Parathyroid adenoma (tissue), 2 donors: ENCODE data around the gene HNMT.

Source experiments
- H2AFZ ChIP-seq: fragments of 300-600 bp; sonication (generic); one replicate; pipeline ENCODE4 v1.7.0; 2017; ENCODE audit warnings: antibody characterized with exemption, mild to moderate bottlenecking
- H3K27ac ChIP-seq: fragments of 300-600 bp; sonication (generic); one replicate; pipeline ENCODE4 v1.7.0; 2017
- H3K27me3 ChIP-seq: fragments of 300-600 bp; sonication (generic); one replicate; pipeline ENCODE4 v1.7.0; 2017; ENCODE audit warnings: low read length; ENCODE audit not compliant: control insufficient read depth, insufficient read depth
- H3K36me3 ChIP-seq: fragments of 300-600 bp; sonication (generic); one replicate; pipeline ENCODE4 v1.7.0; 2017; ENCODE audit warnings: low read length; ENCODE audit not compliant: control insufficient read depth, insufficient read depth
- H3K4me1 ChIP-seq: fragments of 300-600 bp; sonication (generic); one replicate; pipeline ENCODE4 v1.7.0; 2017; ENCODE audit warnings: control low read depth
- H3K4me2 ChIP-seq: fragments of 300-600 bp; sonication (generic); one replicate; pipeline ENCODE4 v1.7.0; 2017; ENCODE audit warnings: low read length
- H3K4me3 ChIP-seq: fragments of 300-600 bp; sonication (generic); one replicate; pipeline ENCODE4 v1.7.0; 2017; ENCODE audit warnings: low read depth, low read length
- H3K79me2 ChIP-seq: fragments of 300-600 bp; sonication (generic); one replicate; pipeline ENCODE4 v1.7.0; 2017; ENCODE audit warnings: control low read depth
- H3K9ac ChIP-seq: fragments of 300-600 bp; sonication (generic); one replicate; pipeline ENCODE4 v1.7.0; 2017; ENCODE audit warnings: mild to moderate bottlenecking
- H3K9me3 ChIP-seq: fragments of 300-600 bp; sonication (generic); one replicate; pipeline ENCODE4 v1.7.0; 2017; ENCODE audit warnings: low read length; ENCODE audit not compliant: control insufficient read depth
- CTCF ChIP-seq: fragments of 300-600 bp; sonication (generic); IDR thresholded peaks from one replicate; pipeline ENCODE4 v1.7.0; 2017; ENCODE audit warnings: antibody characterized with exemption, mild to moderate bottlenecking
- donor health status: primary hyperparathyroidism.

Gene HNMT

GRCh38 chr2:137945229-137945628, 19.0 kb upstream of the HNMT start:
- H3K27me3 ChIP-seq, result no peaks in the 10 kb centered on the region
- H3K4me3 ChIP-seq, result no peak overlapping the region
- no peaks in the 10 kb centered on the region for H3K9me3 ChIP-seq
- no peaks in the 10 kb centered on the region for H3K36me3 ChIP-seq
- H3K79me2 ChIP-seq, result no peaks in the 10 kb centered on the region
- H3K9ac ChIP-seq, result no peak overlapping the region
- TF ChIP-seq CTCF, result no peak
- no peak overlapping the region for H2AFZ ChIP-seq
- no peak overlapping the region for H3K4me2 ChIP-seq
- no peak overlapping the region for H3K27ac ChIP-seq
- H3K4me1 ChIP-seq, result no peaks in the 10 kb centered on the region

GRCh38 chr2:137946227-137946626, 18.0 kb upstream of the HNMT start:
- Histone ChIP-seq H3K79me2 (no peaks in the 10 kb centered on the region), H3K9ac (no peak overlapping the region), H2AFZ (no peak overlapping the region), H3K9me3 (no peaks in the 10 kb centered on the region), H3K4me1 (no peaks in the 10 kb centered on the region), H3K4me3 (no peak overlapping the region), H3K4me2 (no peak overlapping the region), H3K27me3 (no peaks in the 10 kb centered on the region), H3K36me3 (no peaks in the 10 kb centered on the region), H3K27ac (no peak overlapping the region)
- TF ChIP-seq CTCF, result no peak

- H3K9me3 ChIP-seq, result no peaks in the 10 kb centered on the region
- H3K9ac ChIP-seq, result no peak overlapping the region
- no peaks in the 10 kb centered on the region for H3K27me3 ChIP-seq
- H2AFZ ChIP-seq, result no peak overlapping the region
- peaks cover 3% of the 10 kb centered on the region for H3K4me1 ChIP-seq
- H3K4me3 ChIP-seq, result no peak overlapping the region
- H3K27ac ChIP-seq, result no peak overlapping the region
- H3K79me2 ChIP-seq, result no peaks in the 10 kb centered on the region
- H3K36me3 ChIP-seq, result no peaks in the 10 kb centered on the region
- H3K4me2 ChIP-seq, result no peak overlapping the region
- no peak for TF ChIP-seq CTCF
Measured at GRCh38 chr2:137947032-137947727, 17.1 kb upstream of the HNMT start.

- Histone ChIP-seq H3K9ac (no peak overlapping the region), H3K4me1 (peaks cover 3% of the 10 kb centered on the region), H3K79me2 (no peaks in the 10 kb centered on the region), H3K4me2 (no peak overlapping the region), H3K4me3 (no peak overlapping the region), H3K36me3 (no peaks in the 10 kb centered on the region), H3K27ac (no peak overlapping the region), H3K27me3 (no peaks in the 10 kb centered on the region), H2AFZ (peak overlapping the region; percentile 38), H3K9me3 (no peaks in the 10 kb centered on the region)
- TF ChIP-seq CTCF, result peak; percentile 76
Measured at GRCh38 chr2:137947728-137948336, 16.4 kb upstream of the HNMT start.

- H3K27ac ChIP-seq, result no peak overlapping the region
Measured at GRCh38 chr2:137948894-137949293, 15.4 kb upstream of the HNMT start.

More at GRCh38 chr2:137948894-137949293, 15.4 kb upstream of the HNMT start:
- Histone ChIP-seq H3K4me1 (peaks cover 3% of the 10 kb centered on the region), H3K9ac (no peak overlapping the region), H3K79me2 (no peaks in the 10 kb centered on the region), H3K4me2 (no peak overlapping the region), H3K27me3 (no peaks in the 10 kb centered on the region), H2AFZ (peak overlapping the region; percentile 30), H3K4me3 (no peak overlapping the region), H3K36me3 (no peaks in the 10 kb centered on the region), H3K9me3 (no peaks in the 10 kb centered on the region)
- TF ChIP-seq CTCF, result no peak
